GM19238 (cell line): Measurements from ENCODE around the gene ZDHHC14.

Experiments
- DNase-seq: peaks from one replicate; pipeline ENCODE4 v3.0.0; 2011; ENCODE audit warnings: low spot score; ENCODE audit not compliant: insufficient read length

Gene ZDHHC14

DNA sequence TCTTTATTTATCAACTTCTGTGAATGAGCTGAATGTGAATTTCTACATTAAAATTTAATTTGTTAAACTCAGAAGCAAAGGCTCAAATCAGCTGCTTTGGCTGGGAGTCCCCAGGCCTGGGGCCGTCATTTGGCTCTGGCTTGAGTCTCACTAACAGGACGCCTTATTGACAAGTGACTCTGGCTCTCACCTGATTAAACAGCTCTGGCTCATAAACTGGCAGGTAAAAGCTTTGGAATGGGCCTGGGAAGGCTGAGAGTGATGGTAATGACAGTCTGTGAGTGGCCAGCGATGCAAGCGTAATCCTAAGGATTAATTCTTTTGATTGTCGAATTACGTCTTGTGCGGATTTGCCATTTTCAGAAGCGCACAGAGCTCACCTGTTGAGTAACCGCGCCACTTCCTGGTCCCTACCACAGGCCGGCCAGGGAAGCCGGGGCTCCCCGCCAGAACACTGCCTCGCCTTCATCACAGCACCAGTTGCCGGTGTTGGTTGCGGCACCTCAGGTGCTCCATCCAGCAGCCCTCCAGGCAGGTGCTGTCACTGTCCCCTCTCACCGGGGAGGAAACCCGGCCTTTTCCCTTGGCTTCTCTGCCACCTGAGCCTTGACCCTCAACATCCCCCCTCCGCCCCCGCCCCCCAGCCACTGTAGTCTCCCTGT lies 110.7 kb downstream of the ZDHHC14 start:
- DNase-seq: no peak

DNA sequence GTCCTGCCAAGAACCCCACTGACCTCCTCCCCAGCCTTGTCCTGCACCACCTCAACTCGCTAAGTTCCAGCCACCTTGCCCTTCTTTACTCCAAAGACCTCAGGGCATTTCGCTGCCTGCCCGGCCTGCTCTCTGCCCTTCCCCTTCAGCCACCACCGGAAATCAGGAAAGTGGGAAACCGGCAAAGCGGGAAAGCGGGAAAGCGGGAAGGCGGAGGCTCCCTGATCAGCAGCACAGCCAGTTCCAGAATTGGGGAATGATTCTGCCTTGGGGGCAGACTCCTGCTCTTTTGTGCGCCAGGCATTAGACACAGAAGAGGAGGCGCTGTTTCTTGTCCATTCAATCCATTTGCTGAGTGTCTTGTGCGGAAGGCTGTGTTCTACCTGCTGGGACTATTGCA lies 111.3 kb downstream of the ZDHHC14 start:
- no peak for DNase-seq

DNA sequence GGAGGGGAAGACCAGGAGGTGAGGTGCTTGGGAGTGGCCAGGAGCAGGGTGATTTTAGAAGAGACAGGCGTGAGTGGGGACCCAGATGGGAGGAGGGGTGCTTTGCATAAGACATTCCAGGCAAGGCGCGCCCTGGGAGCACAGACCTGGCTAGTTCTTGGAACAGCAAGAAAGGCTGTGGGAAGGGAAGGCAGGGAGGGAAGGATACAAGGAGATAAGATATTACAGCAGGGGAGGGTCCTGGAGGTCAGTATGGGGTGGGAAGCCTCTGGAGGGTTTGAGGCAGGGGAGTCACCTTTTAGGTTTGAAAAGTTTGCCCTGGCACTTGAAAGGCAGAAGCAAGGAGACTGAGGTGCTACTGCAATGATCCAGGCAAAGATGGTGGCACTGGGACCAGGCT lies 111.8 kb downstream of the ZDHHC14 start:
- no peak for DNase-seq

DNA sequence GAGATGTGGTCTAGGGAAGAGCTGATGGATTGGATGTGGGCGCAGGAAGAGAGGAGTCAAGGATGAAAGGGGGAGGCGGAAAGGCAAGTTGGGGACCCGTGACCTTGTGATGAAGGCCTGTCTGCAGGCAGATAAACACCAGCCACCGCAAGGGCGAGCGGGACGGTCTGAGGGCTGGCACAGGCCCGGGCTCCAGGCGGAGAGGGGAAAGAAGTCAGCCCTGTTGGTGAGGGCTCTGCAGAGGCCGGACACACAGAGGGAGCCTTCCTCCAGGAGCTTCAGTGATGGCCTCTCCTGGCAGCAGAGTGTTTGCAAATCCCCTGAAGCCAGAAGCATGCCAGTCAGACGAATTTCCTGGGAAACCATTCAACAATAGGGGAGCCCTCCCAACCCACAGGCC lies 112.2 kb downstream of the ZDHHC14 start:
- no peak for DNase-seq

DNA sequence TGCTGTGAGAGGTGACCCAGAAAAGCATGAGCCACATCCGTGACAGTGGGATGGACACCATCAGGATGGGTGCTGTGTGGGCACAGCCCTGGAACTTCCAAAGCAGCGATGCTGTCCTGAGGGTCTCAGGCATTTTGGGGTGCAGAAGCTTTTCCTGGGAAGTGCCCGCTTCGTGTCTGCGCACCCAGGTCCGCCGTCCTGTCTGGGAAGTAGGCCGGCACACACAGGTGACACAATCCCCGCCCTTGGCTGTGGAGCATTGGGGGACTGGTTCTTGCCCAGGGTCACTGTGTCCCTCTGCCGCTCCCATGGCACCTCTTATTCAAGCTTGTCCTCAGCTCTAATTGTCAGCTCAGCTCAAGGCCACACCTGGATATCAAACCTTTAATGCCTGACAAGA lies 112.6 kb downstream of the ZDHHC14 start:
- DNase-seq: no peak

DNA sequence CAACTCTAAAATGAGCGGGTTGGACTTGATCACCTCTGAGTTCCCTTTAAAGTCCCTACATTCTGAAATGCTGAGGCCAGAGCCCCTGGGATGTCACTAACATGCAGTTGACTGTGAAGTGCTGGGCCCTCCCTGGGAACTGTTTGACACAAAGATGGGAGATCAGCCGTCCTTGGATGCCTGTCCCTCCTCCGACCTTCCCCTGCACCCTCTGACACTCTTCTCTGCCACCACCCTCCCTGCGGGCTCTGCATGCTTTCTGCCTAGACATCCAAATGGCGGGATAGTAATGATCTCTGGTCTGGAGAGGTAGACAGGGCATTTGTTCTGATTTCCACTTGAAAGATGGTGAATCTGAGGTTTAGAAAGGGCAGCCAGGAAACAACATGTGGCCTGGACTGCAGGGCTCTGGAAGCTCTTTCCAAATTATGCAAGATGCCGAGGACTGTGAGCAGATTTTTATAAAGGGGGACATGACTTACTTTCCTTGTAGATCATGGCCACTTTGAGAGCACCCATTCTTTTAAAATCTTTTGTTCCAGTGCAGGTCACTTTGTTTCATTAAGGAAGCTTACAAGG lies 113.2 kb downstream of the ZDHHC14 start:
- DNase-seq: no peak

DNA sequence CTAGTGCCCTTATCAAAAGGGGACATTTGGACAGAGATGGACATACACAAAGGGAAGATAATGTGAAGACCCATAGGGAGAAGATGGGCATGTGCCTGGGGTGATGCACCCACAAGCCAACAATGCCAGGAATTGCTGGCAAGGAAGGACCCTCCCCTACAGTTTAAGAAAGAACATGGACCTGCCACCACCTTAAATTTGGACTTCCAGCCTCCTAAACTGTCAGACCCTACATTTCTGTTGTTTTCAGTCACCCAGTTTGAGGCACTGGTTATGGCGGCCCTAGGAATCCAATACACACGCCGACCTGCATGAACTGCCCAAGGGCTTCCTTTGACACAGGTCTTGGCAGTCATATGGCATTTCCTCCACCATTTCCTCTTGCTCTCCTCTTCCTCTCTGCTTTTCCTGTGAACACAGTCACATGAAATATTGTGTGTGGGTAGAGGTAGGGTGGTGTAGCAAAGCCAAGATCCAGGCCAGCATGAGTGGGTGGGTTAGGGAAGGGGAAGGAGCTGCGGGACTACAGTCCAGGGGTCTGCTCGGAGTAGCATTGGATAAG lies 115.6 kb downstream of the ZDHHC14 start:
- DNase-seq: no peak

DNA sequence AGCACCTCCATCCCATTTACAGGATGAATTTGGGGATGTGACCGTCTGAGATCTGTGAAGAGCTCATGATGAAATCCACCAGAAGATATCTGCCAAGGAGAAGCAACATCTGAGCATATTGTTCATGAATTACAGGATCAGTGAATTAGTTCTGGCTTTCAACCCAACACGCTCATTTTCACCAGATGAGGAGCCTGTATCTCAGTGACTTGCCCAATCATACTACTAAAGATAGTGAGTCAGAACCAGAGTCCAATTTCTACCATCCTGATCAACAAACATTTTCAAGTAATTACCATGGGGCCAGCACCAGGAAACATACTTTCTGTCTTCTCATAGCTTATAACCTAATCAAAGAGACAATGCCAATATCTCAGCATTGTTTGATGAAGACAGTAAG lies 116.6 kb downstream of the ZDHHC14 start:
- no peak for DNase-seq

DNA sequence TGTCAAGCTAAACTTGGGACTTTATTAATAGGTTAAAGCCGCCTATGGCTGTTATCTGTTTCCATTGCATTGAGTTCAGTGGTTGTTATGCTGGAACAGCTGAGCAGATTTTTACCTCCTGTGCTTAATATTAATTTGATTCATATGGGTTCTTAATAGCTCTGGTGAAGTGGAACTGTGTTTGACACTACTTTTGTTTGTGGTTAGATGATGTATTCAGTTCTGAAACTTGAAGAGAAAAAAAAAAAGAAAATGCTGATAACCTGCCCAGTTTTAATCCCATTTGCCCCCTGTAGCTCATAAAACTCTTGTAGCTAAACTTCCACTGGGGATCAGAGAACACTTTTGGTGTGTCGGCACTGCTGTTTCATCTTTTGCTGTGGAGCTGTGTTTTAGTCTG lies 117.8 kb downstream of the ZDHHC14 start:
- no peak for DNase-seq

DNA sequence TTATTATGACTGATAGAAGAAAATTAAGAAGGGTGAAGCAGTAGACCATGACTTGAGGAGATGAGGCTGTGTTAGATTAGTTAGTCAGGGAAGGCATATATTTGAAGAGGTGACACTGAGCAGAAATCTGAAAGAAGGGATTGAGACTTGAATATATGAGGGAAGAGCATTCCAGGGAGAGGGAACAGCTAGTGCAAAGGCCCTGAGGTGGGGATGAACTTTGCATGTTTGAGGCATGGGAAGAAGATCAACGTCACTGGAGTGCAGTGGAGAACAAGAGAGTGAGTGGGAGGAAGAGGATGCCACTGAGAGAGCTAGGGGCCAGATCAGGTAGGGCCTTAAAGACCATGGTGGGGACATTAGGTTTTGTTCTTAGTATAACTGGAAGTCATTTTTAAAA lies 119.0 kb downstream of the ZDHHC14 start:
- DNase-seq: no peak

DNA sequence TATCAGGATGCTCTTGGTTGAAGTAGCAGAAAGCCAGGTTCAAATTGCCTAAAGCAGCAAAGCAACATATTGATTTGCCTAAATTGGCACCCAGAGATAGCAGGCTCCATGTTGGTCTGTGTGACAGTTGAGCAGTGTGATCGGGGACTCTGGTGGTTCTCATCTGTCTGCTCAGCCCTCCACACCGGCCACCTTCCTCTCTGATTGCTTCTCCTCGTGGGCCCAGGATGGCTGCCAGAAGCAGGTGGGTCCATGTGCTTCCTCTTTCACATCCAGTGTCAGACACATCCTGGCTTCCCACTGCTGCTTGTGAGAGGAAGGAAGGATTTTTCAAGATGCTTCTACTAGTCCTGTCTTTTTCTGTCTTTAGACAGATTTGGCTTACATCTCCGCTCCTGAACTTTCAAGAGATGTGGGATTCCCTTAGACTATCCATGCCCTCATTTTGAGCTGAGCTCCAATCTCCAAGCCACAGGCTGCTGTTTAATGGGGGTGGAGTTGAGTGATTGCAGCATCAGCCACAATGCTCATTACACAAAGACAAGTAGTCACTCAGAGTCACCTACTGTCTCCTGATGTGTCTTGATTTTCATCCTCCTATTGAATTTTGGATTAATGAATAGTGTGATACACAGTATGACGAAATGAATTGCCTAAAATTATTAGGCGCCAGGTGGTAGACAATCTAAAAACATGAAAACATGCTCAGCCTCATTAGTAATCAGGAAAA lies 122.2 kb downstream of the ZDHHC14 start:
- DNase-seq: no peak

DNA sequence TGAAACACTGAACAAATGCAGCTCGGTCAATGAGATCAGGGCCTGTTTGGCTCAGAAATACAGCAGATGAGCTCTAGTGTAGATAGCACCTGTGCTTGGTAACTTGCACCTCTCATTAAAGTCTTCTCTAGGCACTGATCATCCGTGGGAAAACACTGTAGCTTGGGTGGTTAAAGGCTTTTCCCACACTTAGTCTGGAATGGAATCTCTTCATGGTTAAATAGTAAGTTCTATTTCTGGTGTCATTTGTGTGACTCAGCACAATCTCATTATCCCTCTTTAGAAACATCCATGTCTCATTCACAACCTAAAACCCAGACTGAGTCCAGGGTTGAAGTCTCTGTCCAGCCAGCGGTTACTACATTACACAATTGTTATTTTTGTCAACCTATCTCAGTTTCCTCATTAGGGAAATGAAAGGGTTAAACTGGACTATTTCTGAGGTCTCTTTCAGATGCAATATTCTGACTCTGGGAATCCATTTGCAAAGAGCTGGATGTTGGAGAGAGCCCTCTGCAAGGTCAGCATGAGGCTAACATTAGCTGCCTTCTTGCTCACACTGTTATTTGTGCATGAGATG lies 125.0 kb downstream of the ZDHHC14 start:
- DNase-seq: no peak

DNA sequence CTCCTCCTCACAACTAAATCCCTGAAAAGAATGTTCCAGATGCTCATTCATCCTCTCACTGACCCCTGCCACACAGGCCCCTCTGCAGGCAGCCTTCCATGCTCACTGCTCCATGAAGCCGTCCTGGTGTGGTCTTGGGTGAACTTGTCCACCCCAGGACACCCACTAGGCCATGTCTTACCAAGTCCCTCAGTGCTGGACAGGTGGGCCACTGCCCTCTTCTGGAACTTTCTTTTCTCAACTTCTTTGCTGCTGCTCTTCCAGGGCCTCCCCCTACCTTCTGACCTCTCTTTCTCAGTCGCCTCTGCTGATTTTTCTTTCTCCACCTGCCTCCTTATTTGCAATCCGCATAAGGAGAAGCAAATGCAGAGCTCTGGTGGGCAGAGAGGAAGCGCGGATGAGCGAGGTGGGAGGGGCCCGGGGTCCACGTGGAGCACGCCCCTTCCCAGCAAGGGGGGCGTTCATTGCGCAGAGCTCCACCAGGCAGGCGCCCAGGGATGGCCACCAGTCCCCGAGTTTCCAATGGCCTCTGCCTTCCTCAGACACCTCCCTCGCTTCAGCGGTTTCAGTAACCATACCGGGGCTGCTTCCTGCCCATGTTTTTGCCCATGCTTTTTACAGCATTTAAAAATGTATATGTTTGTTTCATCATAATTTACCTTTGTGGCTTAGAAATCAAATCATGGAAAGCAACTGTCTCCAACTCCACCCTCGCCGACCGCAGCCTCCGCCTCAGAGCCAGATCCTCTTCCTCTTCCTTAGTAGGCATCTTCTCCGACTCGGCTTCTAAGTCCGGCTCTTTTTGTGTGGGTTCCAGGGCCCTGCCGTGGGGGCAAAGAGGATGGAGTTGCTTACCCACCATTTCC lies 129.6 kb downstream of the ZDHHC14 start:
- DNase-seq: no peak

DNA sequence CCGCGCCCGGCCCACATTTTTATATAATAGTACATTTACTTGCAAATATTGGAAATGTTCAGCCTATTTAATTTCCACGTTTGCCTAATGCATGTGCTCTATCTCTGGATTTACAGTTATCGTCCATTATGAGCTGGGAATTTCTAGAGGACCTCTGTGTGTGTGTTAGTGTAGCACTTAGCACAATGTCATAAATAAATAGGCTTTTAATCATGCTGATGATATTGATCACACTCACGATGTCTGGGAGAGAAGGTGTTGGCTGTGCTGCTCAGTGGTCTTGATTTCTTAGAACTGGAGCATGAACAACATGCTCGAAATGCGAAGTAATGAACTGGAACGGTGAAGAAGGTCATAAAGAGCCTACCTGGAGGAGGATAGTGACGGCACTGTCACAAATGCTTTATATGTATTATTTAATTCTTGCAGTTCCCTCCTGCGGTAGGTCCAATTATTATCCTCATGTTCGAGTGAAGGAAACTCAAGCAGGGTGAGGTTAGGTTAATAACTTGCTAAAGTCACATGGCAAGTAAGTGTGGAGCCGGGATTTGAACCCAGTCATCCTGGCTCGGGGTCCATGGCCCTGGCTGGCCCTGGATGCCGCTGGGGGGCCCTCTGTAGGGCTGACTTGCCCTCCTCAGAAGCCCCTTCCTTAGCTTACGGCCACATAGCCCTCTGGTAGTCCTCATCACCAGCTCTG lies 130.8 kb downstream of the ZDHHC14 start:
- no peak for DNase-seq

DNA sequence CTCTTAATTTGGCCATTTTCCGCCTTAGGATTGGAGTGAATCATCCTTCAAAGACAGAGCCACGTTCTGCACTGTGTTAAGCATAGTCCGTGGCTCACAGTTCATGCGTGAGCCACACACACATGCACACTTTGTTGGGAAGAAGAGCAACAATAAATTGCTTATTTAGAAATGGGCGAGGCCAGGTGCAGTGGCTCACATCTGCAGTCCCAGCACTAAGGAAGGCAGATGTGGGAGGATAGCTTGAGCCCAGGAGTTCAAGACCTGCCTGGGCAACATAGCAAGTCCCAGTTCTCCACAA lies 131.3 kb downstream of the ZDHHC14 start:
- DNase-seq: no peak

DNA sequence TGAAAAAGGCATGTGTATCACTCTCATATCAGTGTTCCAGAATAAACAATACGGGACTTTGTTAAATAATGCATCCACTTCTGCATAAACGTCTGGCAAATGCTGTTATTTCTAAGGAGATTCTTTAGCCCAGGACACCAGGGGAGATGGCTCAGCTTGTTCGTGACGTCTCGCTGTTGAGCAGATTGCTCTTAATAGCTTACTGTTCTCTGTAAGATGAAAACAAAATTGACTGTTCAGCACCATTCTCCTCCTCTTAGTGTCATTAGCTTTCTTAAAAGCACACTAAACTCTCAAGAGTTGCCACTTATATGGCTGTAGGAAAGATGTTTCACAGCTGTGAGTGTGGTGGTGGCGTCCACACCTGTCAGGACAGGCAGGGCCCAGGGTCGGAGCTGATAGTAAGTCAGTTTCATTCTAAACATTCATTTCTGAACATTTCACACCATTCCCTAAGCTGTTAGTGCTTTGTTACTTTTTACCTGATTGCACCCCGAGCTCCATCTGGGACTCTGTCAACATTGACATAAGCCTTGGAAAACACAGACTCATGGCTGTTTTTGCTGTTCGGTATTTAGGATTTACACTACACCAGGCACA lies 132.1 kb downstream of the ZDHHC14 start:
- DNase-seq: no peak

DNA sequence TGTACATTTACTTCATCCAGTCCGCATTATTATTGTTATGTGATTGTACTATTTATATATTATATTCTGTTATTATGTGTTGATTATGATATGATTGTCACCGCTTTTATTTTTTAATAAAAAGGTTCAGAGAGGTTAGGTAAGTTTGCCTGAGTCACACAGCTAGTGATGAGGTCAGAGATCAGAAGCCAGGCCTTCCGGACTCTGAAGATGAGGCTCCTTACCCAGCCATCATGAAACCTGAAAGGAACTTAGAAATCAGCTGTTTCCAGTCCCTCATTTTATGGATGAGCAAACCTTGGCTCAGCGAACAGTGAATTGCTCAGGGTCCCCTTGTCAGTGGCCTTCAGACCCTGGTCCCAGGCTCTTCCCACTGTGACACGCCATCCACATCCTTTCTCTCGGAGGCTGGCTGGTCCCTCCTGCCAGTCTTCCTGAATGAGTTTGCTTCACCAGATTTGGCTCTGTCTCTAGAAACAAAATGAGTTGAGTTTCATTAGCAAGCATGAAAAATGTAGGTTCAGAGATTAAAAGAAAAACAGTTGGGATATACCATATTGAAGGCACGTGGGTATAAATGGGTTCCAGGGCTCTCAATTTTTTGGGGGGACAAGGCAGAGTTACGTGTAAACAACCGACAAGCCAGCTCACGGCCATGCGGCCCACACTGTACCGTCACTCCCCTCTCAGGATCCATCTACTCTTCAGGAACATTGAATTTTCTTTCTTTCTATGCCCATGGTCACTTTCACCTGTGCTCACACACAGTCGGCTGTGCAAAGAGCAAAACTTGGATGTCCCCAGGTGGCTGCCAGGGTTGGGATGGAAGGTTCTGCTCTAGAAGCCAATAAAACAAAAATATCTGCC lies 132.9 kb downstream of the ZDHHC14 start:
- DNase-seq: no peak

DNA sequence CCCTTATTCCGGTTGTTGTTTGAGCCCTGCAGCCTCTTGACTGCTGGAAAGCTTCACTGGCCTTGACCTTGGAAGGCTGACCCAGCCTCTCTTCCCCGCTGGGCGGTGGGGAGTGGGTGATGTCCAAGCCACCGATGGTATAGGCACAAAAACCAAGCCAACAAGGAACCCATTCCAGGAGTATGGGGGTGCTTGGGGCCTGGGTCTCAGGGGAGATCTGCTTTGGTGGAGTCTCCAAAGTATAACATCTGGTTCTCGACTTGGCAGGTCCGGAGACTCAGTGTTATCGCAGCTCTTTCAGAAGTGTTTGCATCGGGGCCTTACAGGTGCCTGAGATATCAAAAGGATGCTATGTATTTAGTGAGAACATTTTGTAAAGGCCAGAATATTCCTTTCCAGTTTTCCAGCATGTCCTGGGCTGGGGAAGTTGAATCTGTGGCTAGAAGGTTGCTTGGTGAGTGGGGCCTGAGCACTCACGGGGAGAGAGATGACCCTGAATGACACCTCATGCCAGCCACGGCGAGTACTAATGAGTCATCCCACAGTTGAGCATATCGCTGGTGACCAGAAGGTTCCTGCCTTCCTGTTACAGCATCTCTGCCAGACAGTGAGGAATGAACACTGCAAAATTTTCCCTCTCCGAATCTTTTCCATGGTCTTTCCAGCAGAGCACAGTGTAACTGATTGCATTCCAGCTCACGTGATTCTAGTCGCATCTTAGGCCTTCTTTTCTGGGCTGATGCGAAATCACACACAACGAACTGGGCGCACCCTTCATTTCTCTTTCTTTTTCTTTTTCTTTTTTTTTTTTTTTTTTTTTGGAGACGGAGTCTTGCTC lies 133.9 kb downstream of the ZDHHC14 start:
- DNase-seq: no peak
